Measurements from ENCODE around the gene MAST4. TPM values are rescaled to one million over a fixed set of nuclear protein-coding genes. Genes with fewer than 3 reads are reported as not detected.

MAST4 gene
- total and polyA plus RNA-seq, 2 donors (not counting 1 experiment from before 2014, with no cell fraction given) = 2.5 to 57.1 TPM

DNA sequence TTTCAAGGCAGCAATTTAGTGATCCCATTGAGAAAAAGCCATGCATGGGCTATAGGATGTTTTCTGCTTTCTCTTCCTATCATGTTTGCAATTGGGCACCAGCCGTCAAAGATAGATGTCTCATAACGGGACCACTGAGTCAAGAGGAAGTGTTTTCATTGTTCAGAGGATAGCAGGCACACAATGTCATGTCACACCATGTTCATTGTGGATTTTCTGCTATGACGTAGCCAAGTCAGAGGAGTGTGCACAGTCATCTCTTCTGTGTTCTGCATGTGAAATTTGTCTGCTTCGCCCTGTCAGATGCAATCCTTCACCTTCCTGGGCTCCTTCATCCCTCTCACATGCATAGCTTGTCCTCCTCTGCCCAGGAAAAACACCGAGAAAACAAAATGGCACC, 494.4 kb downstream of the MAST4 start:
- Histone ChIP-seq H4K20me1 (ENCODE audit: control insufficient read depth, insufficient read depth, low read length, poor library complexity, severe bottlenecking) (no peaks in the 10 kb centered on the region), H3K9ac (ENCODE audit: low read length) (no peak overlapping the region), H2AFZ (ENCODE audit: insufficient read depth, low read depth, low read length, poor library complexity, severe bottlenecking) (no peak overlapping the region), H3K79me2 (ENCODE audit: control insufficient read depth, insufficient read depth, low read length) (no peaks in the 10 kb centered on the region), H3K9me3 (ENCODE audit: control extremely low read depth in 1 of 3, control insufficient read depth in 2 of 3, insufficient read depth in 1 of 3, low read length in 2 of 3) (no peaks in the 10 kb centered on the region), H3K4me2 (replicated peaks; ENCODE audit: low read depth, low read length, poor library complexity, severe bottlenecking) (no peak overlapping the region), H3K4me1 (ENCODE audit: control insufficient read depth in 2 of 2, insufficient read depth in 2 of 2, low read length in 2 of 2) (no peaks in the 10 kb centered on the region), H3K27ac (ENCODE audit: low read length in 2 of 2) (no peak overlapping the region), H3K27me3 (replicated peaks in 1 of 4; ENCODE audit: control extremely low read depth in 1 of 4, control insufficient read depth in 3 of 4, insufficient read depth in 4 of 4, low read length in 3 of 4) (no peaks in the 10 kb centered on the region), H3K36me3 (replicated peaks in 1 of 2; ENCODE audit: control extremely low read depth in 1 of 2, control insufficient read depth in 1 of 2, extremely low read depth in 1 of 2, insufficient read depth in 2 of 2, low read length in 1 of 2) (no peaks in the 10 kb centered on the region), H3K4me3 (ENCODE audit: control extremely low read depth in 1 of 5, extremely low read depth in 1 of 5, insufficient read depth in 1 of 5, low read depth in 2 of 5, low read length in 4 of 5) (no peak overlapping the region)
- DNase-seq = no peak
- ChIA-PET CTCF (no interaction called here), POLR2A (no interaction called here)
- intact Hi-C loops (cut with micrococcal nuclease) = no loop called here
- no peak for ATAC-seq (ENCODE audit: low read depth)
- TF ChIP-seq, protein P1, sequence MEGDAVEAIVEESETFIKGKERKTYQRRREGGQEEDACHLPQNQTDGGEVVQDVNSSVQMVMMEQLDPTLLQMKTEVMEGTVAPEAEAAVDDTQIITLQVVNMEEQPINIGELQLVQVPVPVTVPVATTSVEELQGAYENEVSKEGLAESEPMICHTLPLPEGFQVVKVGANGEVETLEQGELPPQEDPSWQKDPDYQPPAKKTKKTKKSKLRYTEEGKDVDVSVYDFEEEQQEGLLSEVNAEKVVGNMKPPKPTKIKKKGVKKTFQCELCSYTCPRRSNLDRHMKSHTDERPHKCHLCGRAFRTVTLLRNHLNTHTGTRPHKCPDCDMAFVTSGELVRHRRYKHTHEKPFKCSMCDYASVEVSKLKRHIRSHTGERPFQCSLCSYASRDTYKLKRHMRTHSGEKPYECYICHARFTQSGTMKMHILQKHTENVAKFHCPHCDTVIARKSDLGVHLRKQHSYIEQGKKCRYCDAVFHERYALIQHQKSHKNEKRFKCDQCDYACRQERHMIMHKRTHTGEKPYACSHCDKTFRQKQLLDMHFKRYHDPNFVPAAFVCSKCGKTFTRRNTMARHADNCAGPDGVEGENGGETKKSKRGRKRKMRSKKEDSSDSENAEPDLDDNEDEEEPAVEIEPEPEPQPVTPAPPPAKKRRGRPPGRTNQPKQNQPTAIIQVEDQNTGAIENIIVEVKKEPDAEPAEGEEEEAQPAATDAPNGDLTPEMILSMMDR (IDR thresholded peaks at IDR 0.05) = no peak
- no peak for TF ChIP-seq EZH2 (IDR thresholded peaks at IDR 0.05; ENCODE audit: borderline replicate concordance, insufficient read depth, low read depth, low read length, poor library complexity, severe bottlenecking)
- H3K27me3 Mint-ChIP-seq = no peaks in the 10 kb centered on the region
- H3K9me3 Mint-ChIP-seq (ENCODE audit: insufficient read depth) = no peaks in the 10 kb centered on the region
- no peak overlapping the region for H3K27ac Mint-ChIP-seq
- H3K4me1 Mint-ChIP-seq = no peaks in the 10 kb centered on the region
- WGBS (ENCODE audit: insufficient coverage) = 75% methylated on average over 5 of the region's 5 CpGs
- H3K4me3 Mint-ChIP-seq = no peak overlapping the region

DNA sequence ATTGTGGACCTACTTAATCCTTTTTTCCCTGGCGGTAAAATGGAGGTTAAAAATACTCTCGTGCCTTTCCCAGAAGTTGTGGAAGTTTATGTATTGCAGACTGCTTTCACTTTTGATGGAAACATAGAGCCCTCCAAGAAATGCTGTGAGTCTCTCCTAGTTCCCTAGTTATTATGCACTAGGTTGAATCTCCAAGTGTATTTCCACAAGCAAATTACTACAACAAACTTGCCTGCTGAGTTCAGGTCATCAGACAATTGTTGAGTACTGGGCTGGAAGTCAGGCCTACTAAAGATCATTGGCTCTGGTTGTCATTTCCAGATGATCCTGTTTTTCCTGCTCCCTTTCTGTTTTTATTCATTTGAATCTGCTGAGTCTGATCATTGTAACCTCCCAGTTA, 496.3 kb downstream of the MAST4 start:
- no peak overlapping the region for H3K4me2 ChIP-seq (replicated peaks; ENCODE audit: low read depth, low read length, poor library complexity, severe bottlenecking)
- no peak overlapping the region for H3K27ac ChIP-seq (ENCODE audit: low read length in 2 of 2)
- no peaks in the 10 kb centered on the region for H4K20me1 ChIP-seq (ENCODE audit: control insufficient read depth, insufficient read depth, low read length, poor library complexity, severe bottlenecking)
- H2AFZ ChIP-seq (ENCODE audit: insufficient read depth, low read depth, low read length, poor library complexity, severe bottlenecking) = no peak overlapping the region
- H3K9me3 ChIP-seq (ENCODE audit: control extremely low read depth in 1 of 3, control insufficient read depth in 2 of 3, insufficient read depth in 1 of 3, low read length in 2 of 3) = no peaks in the 10 kb centered on the region
- no peaks in the 10 kb centered on the region for H3K36me3 ChIP-seq (replicated peaks in 1 of 2; ENCODE audit: control extremely low read depth in 1 of 2, control insufficient read depth in 1 of 2, extremely low read depth in 1 of 2, insufficient read depth in 2 of 2, low read length in 1 of 2)
- no peak for DNase-seq
- H3K79me2 ChIP-seq (ENCODE audit: control insufficient read depth, insufficient read depth, low read length) = no peaks in the 10 kb centered on the region
- ChIA-PET CTCF (no interaction called here), POLR2A (no interaction called here)
- no peaks in the 10 kb centered on the region for H3K9me3 Mint-ChIP-seq (ENCODE audit: insufficient read depth)
- no peaks in the 10 kb centered on the region for H3K4me1 Mint-ChIP-seq
- H3K9ac ChIP-seq (ENCODE audit: low read length) = no peak overlapping the region
- no peaks in the 10 kb centered on the region for H3K27me3 Mint-ChIP-seq
- TF ChIP-seq EZH2 (IDR thresholded peaks at IDR 0.05; ENCODE audit: borderline replicate concordance, insufficient read depth, low read depth, low read length, poor library complexity, severe bottlenecking) = no peak
- TF ChIP-seq, protein P1 (IDR thresholded peaks at IDR 0.05) = no peak
- H3K27me3 ChIP-seq (replicated peaks in 1 of 4; ENCODE audit: control extremely low read depth in 1 of 4, control insufficient read depth in 3 of 4, insufficient read depth in 4 of 4, low read length in 3 of 4) = no peaks in the 10 kb centered on the region
- no CpG with 5 or more reads among the region's 2 CpGs for WGBS (ENCODE audit: insufficient coverage)
- ATAC-seq (ENCODE audit: low read depth) = no peak
- intact Hi-C loops (cut with micrococcal nuclease) = no loop called here
- H3K4me3 Mint-ChIP-seq = no peak overlapping the region
- no peaks in the 10 kb centered on the region for H3K4me1 ChIP-seq (ENCODE audit: control insufficient read depth in 2 of 2, insufficient read depth in 2 of 2, low read length in 2 of 2)
- no peak overlapping the region for H3K27ac Mint-ChIP-seq
- H3K4me3 ChIP-seq (ENCODE audit: control extremely low read depth in 1 of 5, extremely low read depth in 1 of 5, insufficient read depth in 1 of 5, low read depth in 2 of 5, low read length in 4 of 5) = no peak overlapping the region

Measured in B cell (primary cell).